Measurements from ENCODE around the gene RYR2. TPM values are rescaled to one million over a fixed set of nuclear protein-coding genes. Genes with fewer than 3 reads are reported as not detected.

Gene RYR2
- total RNA-seq, 1 donor from 2014 or later: 572 TPM

DNA sequence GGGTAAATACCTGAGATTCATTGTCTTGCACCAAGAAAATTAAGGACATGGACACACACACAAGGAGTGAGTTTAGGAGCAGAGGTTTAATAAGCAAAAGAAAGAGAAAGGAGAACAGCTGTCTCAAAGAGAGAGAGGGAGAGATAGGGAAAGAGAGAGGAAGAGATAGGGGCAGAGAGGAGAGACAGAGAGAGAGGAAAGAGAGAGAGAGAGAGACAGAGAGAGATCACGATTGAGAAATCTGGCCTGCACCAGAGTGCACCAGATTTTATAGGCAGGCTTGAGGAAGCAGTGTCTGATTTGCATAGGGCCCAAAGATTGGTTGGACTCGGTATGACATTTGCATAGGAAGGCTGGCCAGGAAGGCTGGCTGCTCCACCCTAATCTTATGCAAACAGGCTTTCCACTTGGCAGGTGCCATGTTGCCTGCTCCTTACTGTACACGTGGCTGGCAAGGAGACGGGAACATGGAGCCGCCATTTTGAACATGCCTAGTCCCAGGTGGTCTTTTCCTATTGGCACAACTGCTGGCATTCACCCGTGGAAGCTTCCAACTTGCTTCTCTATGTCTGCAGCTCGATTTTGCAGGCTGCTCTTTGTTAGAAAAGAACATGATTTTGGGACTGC lies 428.8 kb downstream of the RYR2 start:
- intact Hi-C loops (cut with DNase I): no loop called here
- no peak for DNase-seq (ENCODE audit: low spot score)

DNA sequence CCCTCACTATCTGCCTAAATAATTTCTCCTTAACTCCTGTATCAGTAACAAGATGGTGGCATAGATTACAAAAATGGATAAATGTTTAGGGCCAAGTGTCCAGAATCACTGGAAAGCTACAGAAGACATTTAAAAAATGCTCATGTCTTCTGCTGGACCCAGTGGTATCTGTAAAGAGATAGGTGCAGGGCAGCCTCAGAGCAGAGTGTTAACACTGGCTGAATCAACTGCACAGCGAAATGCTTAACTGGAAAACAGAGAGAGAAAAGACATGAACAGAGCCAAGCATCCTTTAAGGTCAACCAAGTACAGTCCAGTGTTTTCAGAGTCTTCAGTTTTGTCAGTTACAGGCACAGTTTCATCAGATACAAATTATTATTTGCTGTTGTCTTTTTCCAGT lies 429.4 kb downstream of the RYR2 start:
- intact Hi-C loops (cut with DNase I): no loop called here
- DNase-seq (ENCODE audit: low spot score): no peak

DNA sequence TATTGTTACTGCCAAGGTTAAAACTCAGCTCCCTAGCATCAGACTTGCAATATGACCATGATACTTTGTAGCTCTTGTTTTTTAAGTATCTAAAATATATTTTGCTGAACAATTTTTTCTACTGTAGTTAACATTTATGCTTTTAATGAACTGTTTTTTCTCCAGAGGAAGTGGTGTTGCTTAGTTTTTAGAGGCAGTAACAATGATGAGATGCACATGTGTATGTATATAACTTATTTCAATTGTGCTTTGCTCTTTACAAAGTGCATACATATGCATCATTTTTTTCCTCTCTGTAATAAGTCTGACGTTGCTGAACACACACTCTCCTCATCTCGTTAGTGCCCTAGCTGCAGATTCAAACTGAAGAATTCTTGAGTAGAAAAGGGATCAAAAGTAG lies 430.0 kb downstream of the RYR2 start:
- intact Hi-C loops (cut with DNase I): no loop called here
- DNase-seq (ENCODE audit: low spot score): no peak

GRCh38 chr1:237473854-237474253 lies 431.9 kb downstream of the RYR2 start:
- no peak for DNase-seq (ENCODE audit: low spot score)
- intact Hi-C loops (cut with DNase I): no loop called here

- DNase-seq (ENCODE audit: low spot score): no peak
- intact Hi-C loops (cut with DNase I): no loop called here
Measured at GRCh38 chr1:237478082-237478481, 436.1 kb downstream of the RYR2 start.

- DNase-seq (ENCODE audit: low spot score): no peak
- intact Hi-C loops (cut with DNase I): no loop called here
Measured at GRCh38 chr1:237478842-237479241, 436.9 kb downstream of the RYR2 start.

- no peak for DNase-seq (ENCODE audit: low spot score)
- intact Hi-C loops (cut with DNase I): no loop called here
Measured at GRCh38 chr1:237482777-237483176, 440.8 kb downstream of the RYR2 start.

DNA sequence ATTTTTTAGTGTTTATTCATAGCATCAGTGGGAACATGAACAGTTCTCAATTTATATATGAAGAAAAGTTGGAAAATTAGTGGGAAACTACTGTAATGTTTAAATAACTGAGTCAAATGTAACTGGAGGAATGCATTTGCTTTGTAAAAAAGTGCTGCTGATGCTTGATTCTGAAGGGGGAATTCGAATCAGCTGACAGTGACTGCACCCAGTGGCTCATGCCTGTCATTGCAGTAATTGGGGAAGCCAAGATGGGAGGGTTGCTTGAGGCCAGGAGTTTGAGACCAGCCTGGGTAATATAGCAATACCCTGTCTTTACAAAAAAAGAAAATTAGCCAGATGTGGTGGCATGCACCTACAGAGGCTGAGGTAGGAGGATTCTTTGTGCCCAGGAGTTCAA lies 450.4 kb downstream of the RYR2 start:
- intact Hi-C loops (cut with DNase I): no loop called here
- DNase-seq (ENCODE audit: low spot score): no peak

DNA sequence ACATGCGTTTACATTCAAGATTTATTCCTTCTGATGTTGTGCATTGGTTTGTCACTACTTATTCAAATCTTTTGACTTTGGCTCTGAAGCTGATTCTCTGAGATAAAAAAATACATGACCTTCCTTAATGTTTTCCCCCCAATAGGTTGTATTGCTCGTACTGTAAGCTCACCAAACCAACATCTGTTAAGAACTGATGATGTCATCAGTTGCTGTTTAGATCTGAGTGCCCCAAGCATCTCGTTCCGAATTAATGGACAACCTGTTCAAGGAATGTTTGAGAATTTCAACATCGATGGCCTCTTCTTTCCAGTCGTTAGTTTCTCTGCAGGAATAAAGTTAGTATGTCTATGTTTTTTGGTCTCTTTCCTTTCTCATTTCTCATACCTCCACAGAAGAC lies 458.6 kb downstream of the RYR2 start:
- no peak for DNase-seq (ENCODE audit: low spot score)
- intact Hi-C loops (cut with DNase I): no loop called here

DNA sequence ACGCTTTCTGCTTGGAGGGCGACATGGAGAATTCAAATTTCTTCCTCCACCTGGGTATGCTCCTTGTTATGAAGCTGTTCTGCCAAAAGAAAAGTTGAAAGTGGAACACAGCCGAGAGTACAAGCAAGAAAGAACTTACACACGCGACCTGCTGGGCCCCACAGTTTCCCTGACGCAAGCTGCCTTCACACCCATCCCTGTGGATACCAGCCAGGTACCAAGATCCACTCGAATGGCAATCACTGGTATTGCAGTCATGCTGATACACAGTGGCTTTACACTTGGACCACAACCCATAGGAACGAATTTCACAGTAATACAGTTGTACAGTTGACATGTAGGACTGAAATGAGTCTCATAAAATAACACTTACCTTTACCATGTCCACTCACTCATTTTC lies 461.3 kb downstream of the RYR2 start:
- DNase-seq (ENCODE audit: low spot score): no peak
- intact Hi-C loops (cut with DNase I): no loop called here

DNA sequence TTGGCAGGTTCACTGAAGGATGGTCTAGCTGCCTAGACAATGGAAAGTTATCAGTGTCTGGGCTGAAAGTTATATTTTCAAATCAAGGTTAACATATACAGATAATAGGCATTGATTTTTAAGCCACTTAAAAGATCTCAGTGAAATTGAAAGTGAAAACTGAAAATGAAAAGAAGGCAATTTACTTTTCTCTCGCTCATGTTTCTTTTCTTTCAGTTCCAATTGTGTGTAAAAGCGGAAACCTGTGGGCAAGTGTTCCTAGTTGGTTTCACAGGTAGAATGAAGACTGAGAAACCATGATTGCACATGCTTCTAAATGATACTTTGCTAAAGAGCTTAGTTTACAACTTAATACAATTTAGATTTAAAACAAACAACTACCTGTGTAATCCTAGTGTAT lies 465.0 kb downstream of the RYR2 start:
- no peak for DNase-seq (ENCODE audit: low spot score)
- intact Hi-C loops (cut with DNase I): no loop called here

GRCh38 chr1:237509748-237510147 lies 467.8 kb downstream of the RYR2 start:
- DNase-seq (ENCODE audit: low spot score): no peak
- intact Hi-C loops (cut with DNase I): no loop called here

GRCh38 chr1:237525102-237525501 lies 483.1 kb downstream of the RYR2 start:
- intact Hi-C loops (cut with DNase I): no loop called here
- DNase-seq (ENCODE audit: low spot score): no peak

DNA sequence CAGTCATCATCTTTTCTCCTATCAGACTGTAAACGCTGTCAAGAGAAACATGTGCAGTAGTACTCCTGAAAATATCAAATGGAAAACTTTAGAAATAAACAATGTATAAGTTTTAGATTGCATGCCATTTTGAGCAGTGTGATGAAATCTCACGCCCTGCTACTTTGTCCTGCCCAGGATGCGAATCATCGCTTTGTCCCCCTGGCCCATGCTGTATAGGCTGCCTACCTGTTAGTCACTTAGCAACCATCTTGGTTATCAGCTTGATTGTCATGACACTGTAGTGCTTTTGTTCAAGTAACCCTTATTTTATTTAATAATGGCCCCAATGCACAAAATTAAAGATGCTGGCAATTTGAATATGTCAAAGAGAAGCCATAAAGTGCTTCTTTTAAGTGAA lies 485.8 kb downstream of the RYR2 start:
- no peak for DNase-seq (ENCODE audit: low spot score)
- intact Hi-C loops (cut with DNase I): no loop called here

DNA sequence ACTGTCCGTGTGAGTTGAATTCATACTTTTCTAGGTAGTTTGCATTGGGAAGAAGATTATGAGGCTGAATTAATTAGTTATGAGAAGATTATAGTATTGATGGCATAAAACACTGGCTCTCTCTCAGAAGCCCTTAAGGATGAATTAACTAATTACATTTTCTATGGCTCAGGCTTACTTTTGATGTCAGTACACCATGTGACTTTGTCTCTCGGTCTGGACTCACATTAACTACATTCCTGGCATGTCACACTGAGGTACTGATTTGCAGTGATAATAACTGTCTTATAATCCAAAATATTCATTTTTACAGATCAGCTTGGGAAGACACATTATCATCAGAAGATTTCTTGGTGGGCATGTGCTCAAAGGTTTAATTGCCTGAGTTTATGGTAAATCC lies 486.6 kb downstream of the RYR2 start:
- no peak for DNase-seq (ENCODE audit: low spot score)
- intact Hi-C loops (cut with DNase I): no loop called here

DNA sequence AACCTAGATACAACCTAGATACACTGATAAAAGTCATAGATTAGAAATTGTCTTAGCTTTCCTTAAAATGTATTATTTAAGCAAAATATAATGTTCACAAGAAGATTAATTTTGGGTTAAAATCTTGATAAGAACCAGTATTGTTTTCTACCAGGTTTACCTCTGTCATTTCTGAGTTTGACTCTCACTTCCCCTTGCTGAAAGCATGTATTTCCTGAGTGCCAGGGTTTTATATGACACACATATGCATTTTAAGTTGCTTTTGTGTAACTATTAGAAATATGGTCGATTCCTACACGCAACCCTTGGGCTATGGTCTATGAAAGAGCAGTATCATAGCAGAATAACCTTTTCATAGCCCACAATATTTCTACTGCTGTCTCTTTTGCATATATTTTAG lies 497.1 kb downstream of the RYR2 start:
- intact Hi-C loops (cut with DNase I): no loop called here
- no peak for DNase-seq (ENCODE audit: low spot score)

GRCh38 chr1:237542525-237543418 lies 500.8 kb downstream of the RYR2 start:
- DNase-seq (ENCODE audit: low spot score): no peak
- intact Hi-C loops (cut with DNase I): no loop called here

- intact Hi-C loops (cut with DNase I): no loop called here
- no peak for DNase-seq (ENCODE audit: low spot score)
Measured at GRCh38 chr1:237553078-237553477, 511.1 kb downstream of the RYR2 start.

- DNase-seq (ENCODE audit: low spot score): no peak
- intact Hi-C loops (cut with DNase I): no loop called here
Measured at GRCh38 chr1:237556911-237557310, 514.9 kb downstream of the RYR2 start.

DNA sequence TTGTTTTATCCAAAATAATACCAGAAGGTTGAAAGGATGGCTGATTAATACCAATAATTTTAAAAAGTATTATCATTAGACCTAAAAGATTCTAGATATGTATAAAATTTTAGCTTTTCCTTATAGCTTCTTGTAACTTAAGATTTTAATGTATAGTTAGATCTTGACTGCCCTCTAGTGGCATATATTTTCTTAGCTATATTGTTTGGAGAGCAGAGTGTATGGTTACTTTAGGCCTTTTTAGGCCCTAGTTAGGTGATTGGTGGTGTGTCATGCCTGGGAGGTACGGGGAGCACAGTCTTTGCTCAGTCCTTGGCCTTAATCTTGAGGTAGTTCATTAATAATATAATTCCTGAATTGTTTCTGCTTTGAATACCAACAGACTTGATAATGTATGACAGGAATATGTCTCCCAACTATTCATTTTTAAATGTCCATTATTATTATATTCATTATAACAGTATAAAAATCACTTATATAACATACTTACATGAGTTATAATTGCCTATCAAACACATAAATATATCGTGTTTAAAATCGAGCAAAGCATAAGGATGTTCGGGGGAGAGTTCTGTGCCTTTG lies 520.3 kb downstream of the RYR2 start:
- DNase-seq (ENCODE audit: low spot score): no peak
- intact Hi-C loops (cut with DNase I): no loop called here

GRCh38 chr1:237565236-237565635 lies 523.3 kb downstream of the RYR2 start:
- DNase-seq (ENCODE audit: low spot score): no peak
- intact Hi-C loops (cut with DNase I): no loop called here
